ENCODE results near the gene PPP1R37.

PPP1R37 gene

GRCh38 chr19:45090034-45090433 lies 2.9 kb upstream of the PPP1R37 start:
- no peaks in the 10 kb centered on the region for H3K9me3 ChIP-seq (ENCODE audit: control insufficient read depth, low read depth, low read length)
- no peaks in the 10 kb centered on the region for H3K27me3 ChIP-seq (ENCODE audit: control insufficient read depth, insufficient read depth, low read length)
- H3K36me3 ChIP-seq (ENCODE audit: control insufficient read depth, low read depth, low read length), result peaks cover 11% of the 10 kb centered on the region
- H3K4me3 ChIP-seq (ENCODE audit: low read length), result no peak overlapping the region
- no peak overlapping the region for H3K9ac ChIP-seq (ENCODE audit: low read length)
- no peak overlapping the region for H3K27ac ChIP-seq (ENCODE audit: low read length)
- H3K4me1 ChIP-seq (ENCODE audit: control insufficient read depth, low read depth, low read length), result peaks cover 4% of the 10 kb centered on the region

- peak overlapping the region; percentile 63 for H3K9ac ChIP-seq (ENCODE audit: low read length)
These were observed 2.4 kb upstream of the PPP1R37 start for GRCh38 chr19:45090606-45091005.

GRCh38 chr19:45091031-45091923 lies 1.7 kb upstream of the PPP1R37 start:
- peak overlapping the region; percentile 85 for H3K4me3 ChIP-seq (ENCODE audit: low read length)
- peak overlapping the region; percentile 63 for H3K9ac ChIP-seq (ENCODE audit: low read length)
- H3K36me3 ChIP-seq (ENCODE audit: control insufficient read depth, low read depth, low read length), result peaks cover 11% of the 10 kb centered on the region
- H3K27ac ChIP-seq (ENCODE audit: low read length), result peak overlapping the region; percentile 80
- H3K9me3 ChIP-seq (ENCODE audit: control insufficient read depth, low read depth, low read length), result no peaks in the 10 kb centered on the region
- no peaks in the 10 kb centered on the region for H3K27me3 ChIP-seq (ENCODE audit: control insufficient read depth, insufficient read depth, low read length)
- H3K4me1 ChIP-seq (ENCODE audit: control insufficient read depth, low read depth, low read length), result peaks cover 4% of the 10 kb centered on the region

More at GRCh38 chr19:45090606-45091005, 2.4 kb upstream of the PPP1R37 start:
- Histone ChIP-seq H3K4me3 (ENCODE audit: low read length) (peak overlapping the region; percentile 85), H3K27ac (ENCODE audit: low read length) (no peak overlapping the region), H3K36me3 (ENCODE audit: control insufficient read depth, low read depth, low read length) (peaks cover 11% of the 10 kb centered on the region), H3K9me3 (ENCODE audit: control insufficient read depth, low read depth, low read length) (no peaks in the 10 kb centered on the region), H3K4me1 (ENCODE audit: control insufficient read depth, low read depth, low read length) (peaks cover 4% of the 10 kb centered on the region), H3K27me3 (ENCODE audit: control insufficient read depth, insufficient read depth, low read length) (no peaks in the 10 kb centered on the region)

GRCh38 chr19:45094137-45094536 lies 1.2 kb downstream of the PPP1R37 start:
- peaks cover 8% of the 10 kb centered on the region for H3K4me1 ChIP-seq (ENCODE audit: control insufficient read depth, low read depth, low read length)
- H3K27me3 ChIP-seq (ENCODE audit: control insufficient read depth, insufficient read depth, low read length), result no peaks in the 10 kb centered on the region
- no peak overlapping the region for H3K27ac ChIP-seq (ENCODE audit: low read length)
- H3K36me3 ChIP-seq (ENCODE audit: control insufficient read depth, low read depth, low read length), result peaks cover 4% of the 10 kb centered on the region
- peak overlapping the region; percentile 97 for H3K9ac ChIP-seq (ENCODE audit: low read length)
- H3K9me3 ChIP-seq (ENCODE audit: control insufficient read depth, low read depth, low read length), result no peaks in the 10 kb centered on the region
- peak overlapping the region; percentile 85 for H3K4me3 ChIP-seq (ENCODE audit: low read length)

- H3K4me3 ChIP-seq (ENCODE audit: low read length), result peak overlapping the region; percentile 85
- no peaks in the 10 kb centered on the region for H3K27me3 ChIP-seq (ENCODE audit: control insufficient read depth, insufficient read depth, low read length)
- peaks cover 8% of the 10 kb centered on the region for H3K4me1 ChIP-seq (ENCODE audit: control insufficient read depth, low read depth, low read length)
- no peak overlapping the region for H3K9ac ChIP-seq (ENCODE audit: low read length)
- no peak overlapping the region for H3K27ac ChIP-seq (ENCODE audit: low read length)
- no peaks in the 10 kb centered on the region for H3K9me3 ChIP-seq (ENCODE audit: control insufficient read depth, low read depth, low read length)
- H3K36me3 ChIP-seq (ENCODE audit: control insufficient read depth, low read depth, low read length), result peaks cover 4% of the 10 kb centered on the region
These were observed 1.7 kb downstream of the PPP1R37 start for GRCh38 chr19:45094707-45095106.

DNA sequence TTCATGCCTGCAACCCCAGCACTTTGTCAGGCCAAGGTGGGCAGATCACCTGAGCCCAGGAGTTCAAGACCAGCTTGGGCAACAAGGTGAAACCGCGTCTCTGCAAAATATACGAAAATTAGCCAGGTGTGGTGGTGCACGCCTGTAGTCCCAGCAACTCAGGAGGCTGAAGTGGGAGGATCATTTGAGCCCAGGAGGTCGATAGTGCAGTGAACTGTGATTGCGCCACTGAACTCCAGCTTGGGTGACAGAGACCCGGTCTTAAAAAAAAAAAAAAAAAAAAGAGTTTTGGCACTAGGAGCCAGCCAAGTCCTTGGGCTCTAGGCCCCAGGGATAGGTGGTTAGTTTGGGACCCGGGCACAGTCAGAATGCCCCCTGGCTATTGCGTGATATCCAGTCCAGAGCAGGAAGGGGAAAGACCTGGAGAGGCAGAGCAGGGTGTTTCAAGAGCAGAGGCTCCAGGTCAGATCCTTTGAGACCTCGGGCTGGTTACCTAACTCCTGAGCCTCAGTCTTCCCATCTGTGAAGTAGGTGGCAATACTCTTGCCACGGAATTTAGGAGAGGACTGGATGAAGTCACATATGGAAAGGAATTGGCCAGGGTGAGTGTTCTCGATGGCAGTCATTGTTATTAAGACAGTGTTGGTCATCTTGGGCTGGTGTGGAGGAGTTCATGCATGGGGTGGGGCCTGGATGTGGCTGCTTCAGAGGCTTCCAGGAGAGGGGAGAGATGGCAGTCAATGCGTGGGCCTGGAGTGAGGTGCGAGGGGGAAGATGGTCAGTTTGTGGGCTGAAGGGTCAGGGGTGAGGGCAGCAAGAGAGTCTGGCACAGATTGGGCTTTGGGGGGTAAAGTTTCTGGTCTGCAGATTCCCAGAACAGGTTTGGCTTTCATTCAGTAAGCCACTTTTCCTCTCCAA lies 2.8 kb downstream of the PPP1R37 start:
- H3K36me3 ChIP-seq (ENCODE audit: control insufficient read depth, low read depth, low read length), result no peaks in the 10 kb centered on the region
- H3K27ac ChIP-seq (ENCODE audit: low read length), result no peak overlapping the region
- H3K4me3 ChIP-seq (ENCODE audit: low read length), result no peak overlapping the region
- peaks cover 7% of the 10 kb centered on the region for H3K4me1 ChIP-seq (ENCODE audit: control insufficient read depth, low read depth, low read length)
- no peaks in the 10 kb centered on the region for H3K27me3 ChIP-seq (ENCODE audit: control insufficient read depth, insufficient read depth, low read length)
- no peaks in the 10 kb centered on the region for H3K9me3 ChIP-seq (ENCODE audit: control insufficient read depth, low read depth, low read length)
- H3K9ac ChIP-seq (ENCODE audit: low read length), result no peak overlapping the region

DNA sequence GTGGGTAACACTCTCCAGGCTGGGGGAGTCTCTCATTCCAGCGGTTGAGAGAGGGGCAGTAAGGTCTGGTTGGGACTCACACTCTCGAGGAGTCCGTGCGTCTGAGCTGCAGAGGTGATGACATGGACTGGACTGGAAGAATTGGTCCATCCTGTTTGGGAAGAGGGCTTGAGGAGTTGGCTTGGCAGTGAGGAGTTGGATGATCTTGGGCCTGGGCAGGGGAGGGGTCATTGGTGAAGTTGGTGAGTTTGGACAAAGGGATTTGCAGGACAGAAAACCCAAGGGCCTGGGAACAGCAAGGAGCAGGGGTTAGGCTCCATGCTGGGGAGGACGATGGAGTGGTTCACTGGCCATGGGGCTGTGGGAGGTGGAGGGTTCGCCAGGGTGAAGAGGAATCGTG lies 3.7 kb downstream of the PPP1R37 start:
- H3K9me3 ChIP-seq (ENCODE audit: control insufficient read depth, low read depth, low read length), result no peaks in the 10 kb centered on the region
- no peak overlapping the region for H3K4me3 ChIP-seq (ENCODE audit: low read length)
- H3K9ac ChIP-seq (ENCODE audit: low read length), result no peak overlapping the region
- no peak overlapping the region for H3K27ac ChIP-seq (ENCODE audit: low read length)
- H3K36me3 ChIP-seq (ENCODE audit: control insufficient read depth, low read depth, low read length), result no peaks in the 10 kb centered on the region
- H3K4me1 ChIP-seq (ENCODE audit: control insufficient read depth, low read depth, low read length), result peaks cover 7% of the 10 kb centered on the region
- H3K27me3 ChIP-seq (ENCODE audit: control insufficient read depth, insufficient read depth, low read length), result no peaks in the 10 kb centered on the region

DNA sequence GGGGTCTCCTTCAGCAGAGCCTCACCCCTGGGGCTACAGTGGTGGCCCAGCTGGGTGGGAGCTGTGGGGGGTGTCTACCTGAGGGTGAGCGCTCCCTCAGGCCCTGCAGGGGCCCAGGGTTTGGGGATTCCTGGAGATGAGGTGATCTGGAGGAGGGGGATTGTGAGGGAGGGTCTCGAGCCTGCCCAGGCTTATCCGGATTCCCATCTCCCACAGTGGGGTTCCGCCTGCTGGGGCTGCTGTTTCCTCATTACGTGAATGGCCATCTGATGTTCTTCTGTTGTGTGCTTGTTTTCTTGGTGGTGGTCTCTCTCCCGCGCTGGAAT lies 4.4 kb downstream of the PPP1R37 start:
- Histone ChIP-seq H3K27ac (ENCODE audit: low read length) (no peak overlapping the region), H3K9me3 (ENCODE audit: control insufficient read depth, low read depth, low read length) (no peaks in the 10 kb centered on the region), H3K27me3 (ENCODE audit: control insufficient read depth, insufficient read depth, low read length) (no peaks in the 10 kb centered on the region), H3K36me3 (ENCODE audit: control insufficient read depth, low read depth, low read length) (no peaks in the 10 kb centered on the region), H3K4me3 (ENCODE audit: low read length) (no peak overlapping the region), H3K9ac (ENCODE audit: low read length) (no peak overlapping the region), H3K4me1 (ENCODE audit: control insufficient read depth, low read depth, low read length) (peaks cover 7% of the 10 kb centered on the region)

DNA sequence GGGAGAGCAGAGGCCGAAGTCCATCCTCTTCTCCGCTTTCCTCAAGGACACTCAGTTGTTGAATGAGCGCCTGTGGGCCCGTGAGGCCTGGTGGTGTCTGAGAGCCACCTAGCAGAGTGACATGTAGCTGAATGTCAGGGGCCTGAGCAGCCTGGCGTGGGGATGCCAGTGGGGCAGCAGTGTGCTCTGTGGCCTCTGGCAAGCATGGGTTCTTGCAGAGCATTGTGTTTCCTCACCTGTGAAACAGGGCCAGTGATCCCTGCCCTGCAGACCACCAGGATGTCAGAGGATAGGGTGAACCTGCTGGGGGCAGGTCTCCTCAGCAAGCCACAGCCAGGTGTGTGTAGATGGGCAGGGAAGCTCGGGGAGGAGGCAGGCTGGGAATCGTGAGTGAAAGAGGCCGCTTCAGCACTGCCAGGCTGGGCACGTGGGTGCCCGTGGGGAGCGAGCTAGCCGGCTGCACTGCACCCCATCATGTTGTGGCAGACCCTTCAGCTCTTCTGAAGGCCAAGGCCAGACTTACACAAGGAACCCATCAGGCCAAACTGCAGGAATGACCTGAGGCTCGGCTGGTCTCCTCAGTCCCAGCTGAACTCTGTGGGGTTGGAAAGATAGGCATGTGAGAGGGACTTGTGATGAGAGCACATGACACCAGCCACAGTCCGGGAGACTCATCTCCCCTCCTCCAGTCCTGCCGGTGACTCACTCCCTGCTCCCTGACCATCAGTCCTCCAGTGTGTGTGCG lies 5.0 kb downstream of the PPP1R37 start:
- Histone ChIP-seq H3K27me3 (ENCODE audit: control insufficient read depth, insufficient read depth, low read length) (no peaks in the 10 kb centered on the region), H3K9ac (ENCODE audit: low read length) (no peak overlapping the region), H3K4me1 (ENCODE audit: control insufficient read depth, low read depth, low read length) (peaks cover 7% of the 10 kb centered on the region), H3K27ac (ENCODE audit: low read length) (no peak overlapping the region), H3K4me3 (ENCODE audit: low read length) (no peak overlapping the region), H3K9me3 (ENCODE audit: control insufficient read depth, low read depth, low read length) (no peaks in the 10 kb centered on the region), H3K36me3 (ENCODE audit: control insufficient read depth, low read depth, low read length) (no peaks in the 10 kb centered on the region)

DNA sequence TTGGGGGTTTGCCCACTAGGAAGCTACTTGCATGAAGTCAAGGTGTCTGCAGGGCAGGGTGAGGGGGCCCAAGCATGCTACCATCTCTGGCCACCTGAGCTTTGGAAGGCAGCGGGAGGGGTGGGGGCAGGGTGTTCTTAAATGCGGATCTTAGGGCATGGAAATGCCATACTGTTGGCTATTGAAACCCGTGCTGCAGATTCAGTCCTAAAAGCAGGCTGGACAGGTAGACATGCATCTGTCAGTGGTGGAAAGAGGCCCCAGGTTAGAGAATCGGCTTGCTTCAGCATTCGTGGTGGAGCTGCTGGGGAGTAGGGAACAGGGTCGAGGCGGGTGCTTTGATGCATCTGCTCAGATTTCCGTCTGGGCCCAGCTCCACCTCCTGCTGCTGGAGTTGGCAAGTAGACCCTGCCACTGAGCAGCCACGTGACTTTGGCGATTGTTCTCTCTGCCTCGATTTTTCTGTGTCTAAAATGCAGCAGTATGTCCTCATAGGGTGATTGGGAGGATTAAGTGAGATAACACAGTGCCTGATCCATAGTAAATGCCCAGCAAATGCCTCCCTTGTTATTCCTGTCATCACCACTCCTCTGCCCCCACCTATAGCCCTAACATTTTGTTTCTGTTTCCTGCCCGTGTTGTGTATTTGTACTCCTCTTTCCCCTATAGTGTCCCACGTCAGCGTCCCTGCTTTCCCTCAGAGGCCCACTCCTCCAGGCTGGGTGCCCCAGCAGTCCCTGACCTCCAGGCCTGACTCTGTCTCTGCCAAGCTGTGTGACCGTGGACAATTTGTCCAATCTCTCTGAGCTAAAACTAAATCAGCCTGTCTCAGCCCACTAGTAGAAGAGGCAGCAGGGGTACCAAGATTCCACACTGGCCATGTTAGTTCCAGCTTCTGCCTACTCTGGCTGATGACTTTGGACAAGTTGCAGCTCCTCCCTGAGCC lies 5.8 kb downstream of the PPP1R37 start:
- Histone ChIP-seq H3K27ac (ENCODE audit: low read length) (no peak overlapping the region), H3K9ac (ENCODE audit: low read length) (no peak overlapping the region), H3K9me3 (ENCODE audit: control insufficient read depth, low read depth, low read length) (no peaks in the 10 kb centered on the region), H3K27me3 (ENCODE audit: control insufficient read depth, insufficient read depth, low read length) (no peaks in the 10 kb centered on the region), H3K4me3 (ENCODE audit: low read length) (no peak overlapping the region), H3K4me1 (ENCODE audit: control insufficient read depth, low read depth, low read length) (peaks cover 7% of the 10 kb centered on the region), H3K36me3 (ENCODE audit: control insufficient read depth, low read depth, low read length) (no peaks in the 10 kb centered on the region)

Data from iPS-18a (cell line).